Ureter (tissue), 1 donor: Measurements from ENCODE around the gene PIGV. TPM values are rescaled to one million over a fixed set of nuclear protein-coding genes. Genes with fewer than 3 reads are reported as not detected.

ENCODE experiments used
- DNase-seq: peaks from one replicate; pipeline ENCODE4 v3.0.0-alpha.2; 2020; ENCODE audit warnings: low spot score
- total RNA-seq: library from RNA; stranded (reverse); gene quantifications from one replicate; pipeline ENCODE4 v1.2.4, GENCODE V29; 2023
- donor health status: DM: yes; HTN: yes; CAD: no.

PIGV gene
- total RNA-seq = 17.0 TPM

DNA sequence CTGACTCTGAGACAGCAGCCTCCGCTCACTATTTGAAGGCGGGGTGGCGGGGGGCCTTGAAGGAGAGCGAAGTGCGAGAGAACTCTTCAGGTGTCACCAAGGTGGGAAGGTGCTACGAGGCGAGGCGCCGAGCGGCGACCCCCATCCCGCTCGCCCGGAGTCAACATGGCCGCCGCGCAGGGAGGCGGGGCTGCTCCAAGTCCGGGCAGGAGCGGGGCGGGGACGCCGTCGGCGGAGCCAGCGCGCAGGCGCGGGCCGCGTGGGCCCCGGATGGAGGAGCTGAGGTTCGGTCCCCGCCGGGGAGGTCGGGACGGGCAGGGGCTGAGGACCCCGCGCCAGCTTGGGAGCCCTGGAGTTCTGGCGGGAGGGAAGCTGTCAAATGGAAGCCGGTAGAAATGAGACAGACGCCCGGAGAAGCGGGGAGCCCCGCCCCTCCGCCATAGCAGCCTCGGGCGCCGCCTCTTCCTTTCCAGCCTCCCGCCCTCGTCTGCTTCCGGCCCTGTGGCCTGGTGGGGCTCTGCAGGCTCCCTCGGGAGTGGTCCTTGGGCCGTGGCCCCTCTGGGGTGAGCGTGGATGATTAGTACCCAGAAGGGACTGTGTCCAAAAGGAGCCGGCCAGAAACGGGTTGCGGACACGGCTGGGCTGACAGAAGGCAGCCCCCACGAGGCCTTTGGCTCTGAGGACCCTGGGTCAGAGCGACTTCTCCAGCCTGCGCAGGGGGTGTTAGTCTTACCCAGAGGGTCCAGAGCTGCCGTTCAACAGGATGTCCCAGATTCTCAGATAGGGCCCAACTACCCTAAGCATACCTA lies at the start of gene PIGV:
TSS of gene PIGV (plus strand) at position 245 of the 809 bp plus-strand sequence. CDS start 2,866 bp downstream, outside the sequence.
- DNase-seq = peak; percentile 88

DNA sequence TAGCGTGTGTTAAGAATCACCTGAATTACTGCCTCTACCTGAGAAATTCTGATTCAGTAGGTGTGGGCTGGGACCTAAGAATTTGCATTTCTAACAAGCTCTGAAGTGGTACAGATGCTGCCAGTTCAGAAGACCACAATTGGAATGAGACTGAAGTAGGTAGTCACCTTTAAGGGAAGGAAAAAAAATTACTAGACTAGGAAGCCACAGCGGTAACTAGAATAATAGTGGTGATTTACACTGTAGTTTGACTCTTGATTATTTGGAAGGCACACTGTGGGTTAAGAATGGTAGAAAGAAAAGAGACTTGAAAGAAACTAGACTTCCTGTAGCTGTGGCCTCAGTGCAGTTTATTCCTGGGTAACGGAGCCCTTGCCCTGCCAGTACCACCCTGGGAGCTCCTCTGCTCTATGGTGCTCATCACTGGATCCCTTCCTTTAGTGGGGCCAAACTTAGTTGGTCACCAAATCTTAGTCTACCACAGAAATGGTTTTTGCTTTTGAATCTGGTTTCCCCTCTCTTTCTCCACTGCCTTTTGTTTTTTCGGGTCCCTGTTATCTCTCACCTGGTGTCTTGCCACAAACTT lies 48.3 kb upstream of the PIGV start:
- DNase-seq = no peak

DNA sequence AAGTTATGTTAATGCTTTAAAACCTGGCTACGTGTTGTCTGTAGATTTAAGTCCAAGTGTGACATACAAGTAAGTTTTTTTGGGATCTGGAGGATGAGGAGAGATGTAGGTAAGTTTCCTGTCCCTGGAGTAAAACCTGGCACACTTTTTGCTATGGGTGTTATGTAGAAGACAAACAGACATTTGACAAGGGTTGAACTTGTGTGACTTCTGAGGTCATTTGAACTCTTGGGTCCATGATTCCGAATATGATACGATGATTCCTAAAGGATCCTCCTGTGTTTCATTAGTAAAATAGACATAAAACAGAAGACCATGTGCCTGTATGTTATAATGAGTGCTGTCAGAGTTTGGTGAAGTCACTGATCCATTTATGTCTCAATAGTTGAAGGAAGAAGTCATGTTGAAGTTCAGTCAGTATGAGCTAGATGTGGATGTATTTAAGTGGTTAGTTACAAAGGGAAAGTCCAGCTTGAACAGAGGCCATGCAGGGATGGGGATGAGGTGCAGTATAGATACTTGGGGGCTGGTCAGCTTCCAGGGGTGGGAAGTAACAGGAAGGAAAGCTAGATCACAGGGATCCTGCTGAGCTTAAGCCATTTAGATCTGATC lies 47.6 kb upstream of the PIGV start:
- DNase-seq = no peak

DNA sequence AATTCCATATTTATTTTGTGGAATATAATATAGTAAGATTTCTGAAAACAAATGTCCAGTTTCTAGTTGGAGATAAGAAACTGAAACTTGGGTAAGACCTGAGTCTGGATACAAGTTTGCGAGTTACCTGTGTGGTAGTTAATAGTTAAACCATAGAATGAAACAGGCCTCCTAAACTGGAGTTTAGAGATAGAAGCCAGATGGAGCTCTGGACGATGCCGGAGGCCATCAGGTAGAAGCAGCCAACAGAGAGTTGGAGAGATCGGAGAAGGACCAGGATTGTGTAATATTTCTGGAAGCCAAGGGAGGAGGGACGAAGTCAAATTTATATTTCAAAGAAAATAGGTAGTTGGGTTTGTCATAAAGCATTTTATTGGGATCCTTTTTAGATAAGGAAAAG lies 46.8 kb upstream of the PIGV start:
- DNase-seq = no peak

DNA sequence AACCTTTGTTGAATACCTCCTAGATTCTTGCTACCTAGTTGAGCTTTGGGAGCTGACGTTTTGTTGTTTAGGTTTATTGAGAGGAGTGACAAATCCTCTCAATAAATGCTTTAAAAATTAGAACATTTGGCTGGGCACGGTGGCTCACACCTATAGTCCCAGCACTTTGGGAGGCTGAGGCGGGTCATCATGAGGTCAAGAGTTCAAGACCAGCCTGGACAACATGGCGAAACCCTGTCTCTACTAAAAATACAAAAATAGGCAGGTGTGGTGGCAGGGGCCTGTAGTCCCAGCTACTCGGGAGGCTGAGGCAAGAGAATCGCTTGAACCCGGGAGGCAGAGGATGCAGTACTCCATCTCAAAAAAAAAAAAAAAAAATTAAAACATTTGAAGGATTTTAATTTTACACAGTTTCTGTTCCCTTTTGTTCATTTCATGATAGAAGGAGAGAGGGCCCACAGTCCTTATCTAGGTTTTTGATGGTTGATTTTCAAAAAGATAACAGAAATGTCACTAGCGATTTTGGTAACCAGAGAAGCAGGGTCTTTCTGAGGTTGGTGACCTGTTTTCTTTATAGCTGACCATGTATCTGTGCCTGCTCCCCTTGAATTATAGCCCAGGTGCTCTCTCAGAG lies 44.2 kb upstream of the PIGV start:
- no peak for DNase-seq

DNA sequence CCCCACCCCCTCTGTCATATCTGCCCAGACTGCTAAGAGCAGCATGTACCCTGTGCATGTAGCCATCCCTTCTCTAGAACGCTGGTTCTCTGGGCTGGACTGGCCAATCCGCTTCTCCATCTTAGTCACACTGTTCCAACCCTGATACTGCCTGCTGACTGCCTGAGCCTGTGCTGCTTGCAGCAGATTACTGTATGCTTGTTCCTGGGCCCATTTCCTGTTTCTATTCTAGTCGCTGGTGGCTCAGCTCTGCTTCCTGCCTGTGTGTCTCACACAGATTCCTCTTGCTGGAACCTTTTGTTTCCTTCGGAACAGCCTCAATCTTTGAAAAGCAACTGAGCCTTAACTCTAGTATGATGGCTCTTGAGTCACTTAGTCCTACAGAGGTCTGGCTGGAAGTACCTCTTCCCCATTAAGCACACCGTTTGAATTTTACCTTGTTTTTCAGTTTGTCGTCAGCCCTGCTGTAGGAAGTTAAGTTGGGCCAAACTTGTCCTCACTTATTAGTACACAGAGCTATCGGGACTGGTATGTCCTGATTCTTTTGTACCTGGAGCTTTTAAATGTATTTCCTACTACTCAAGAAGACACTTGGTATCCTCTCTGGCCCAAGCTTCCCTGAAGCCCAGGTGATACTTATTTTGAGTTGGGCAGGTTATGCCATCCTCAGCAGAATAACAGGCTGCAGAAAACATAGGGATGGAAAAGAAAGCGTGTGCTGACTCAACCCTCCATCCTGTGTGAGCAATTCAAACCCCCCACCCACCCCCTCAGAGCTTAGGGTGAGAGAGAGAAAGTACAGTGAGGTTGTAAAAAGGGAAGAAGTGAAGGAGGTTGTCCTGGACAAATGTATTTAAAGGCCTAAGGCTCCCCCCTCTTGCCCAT lies 43.4 kb upstream of the PIGV start:
- DNase-seq = peak; percentile 67

DNA sequence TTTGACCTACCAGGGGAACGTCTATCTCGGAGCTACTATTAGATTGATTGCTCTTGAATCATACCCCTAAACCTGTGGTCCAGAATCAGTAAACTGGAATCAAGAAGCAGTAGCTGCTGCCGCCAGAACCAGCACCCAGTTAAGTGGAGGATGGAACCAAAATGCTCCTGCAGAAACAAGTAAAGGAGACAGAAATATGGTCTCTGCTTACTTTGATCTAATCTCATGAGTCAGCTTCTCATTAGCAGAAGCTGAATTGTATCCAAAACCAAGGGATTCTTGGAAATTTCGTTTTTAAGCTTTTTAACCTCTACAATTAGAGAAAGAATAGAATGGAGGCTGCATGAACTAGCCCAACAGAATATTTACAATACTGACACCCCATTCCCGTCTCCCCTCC lies 42.6 kb upstream of the PIGV start:
- DNase-seq = no peak

DNA sequence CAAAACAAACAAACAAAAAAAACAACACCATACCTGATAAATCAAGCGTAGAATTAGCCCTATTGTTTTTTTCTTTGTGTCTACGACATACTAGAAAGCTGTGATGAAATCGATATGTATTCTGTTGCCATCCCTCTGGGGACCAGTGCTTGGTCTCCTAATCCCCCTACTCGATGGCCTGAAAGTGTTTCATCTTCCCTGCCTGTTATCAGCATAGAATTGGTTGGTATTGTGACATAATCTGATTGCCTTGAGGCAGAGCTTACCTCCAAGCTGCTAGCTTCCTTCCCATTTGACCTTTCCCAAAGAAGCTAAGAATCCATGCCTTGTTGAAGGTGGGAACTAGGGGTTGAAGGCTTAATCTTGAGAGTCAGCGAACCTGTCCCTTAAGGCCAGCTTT lies 40.7 kb upstream of the PIGV start:
- no peak for DNase-seq

DNA sequence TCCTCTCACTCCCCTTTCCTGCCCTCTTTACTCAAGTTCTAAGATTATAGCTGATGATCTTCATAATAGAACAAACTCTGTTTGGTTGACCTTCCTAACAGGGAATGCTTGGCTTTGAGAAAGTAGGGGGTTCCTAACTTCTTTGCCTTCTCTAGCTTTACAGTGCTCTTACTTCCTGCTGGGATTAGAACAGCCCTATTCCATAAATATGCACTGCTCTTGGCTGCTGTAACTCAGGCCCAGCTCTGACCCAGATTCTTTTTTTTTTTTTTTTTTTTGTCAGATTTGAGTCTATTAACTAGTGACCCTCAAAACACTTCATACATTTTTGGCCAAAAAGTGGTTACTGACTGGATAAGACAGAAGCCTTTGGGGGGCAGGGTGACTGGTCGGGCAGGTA lies 39.4 kb upstream of the PIGV start:
- no peak for DNase-seq

DNA sequence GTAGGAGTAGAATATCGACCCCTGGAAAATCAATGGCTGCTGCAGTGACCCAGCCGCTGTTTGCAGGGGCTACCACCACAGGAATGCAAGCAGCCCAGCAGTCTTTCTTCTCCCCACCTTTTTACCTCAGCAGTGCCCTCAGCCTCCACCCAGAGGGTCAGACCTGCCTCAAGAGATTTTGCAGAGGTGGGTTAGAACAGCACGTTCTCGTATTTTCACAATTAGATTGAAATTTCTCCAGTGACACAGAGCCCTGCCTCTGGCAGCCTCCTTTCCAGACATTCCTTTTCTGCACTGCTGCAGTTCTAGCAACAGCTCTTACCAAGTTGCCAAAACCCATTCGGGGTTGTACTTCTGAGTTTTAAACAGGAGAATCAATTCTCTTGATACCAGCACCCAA lies 38.3 kb upstream of the PIGV start:
- no peak for DNase-seq

DNA sequence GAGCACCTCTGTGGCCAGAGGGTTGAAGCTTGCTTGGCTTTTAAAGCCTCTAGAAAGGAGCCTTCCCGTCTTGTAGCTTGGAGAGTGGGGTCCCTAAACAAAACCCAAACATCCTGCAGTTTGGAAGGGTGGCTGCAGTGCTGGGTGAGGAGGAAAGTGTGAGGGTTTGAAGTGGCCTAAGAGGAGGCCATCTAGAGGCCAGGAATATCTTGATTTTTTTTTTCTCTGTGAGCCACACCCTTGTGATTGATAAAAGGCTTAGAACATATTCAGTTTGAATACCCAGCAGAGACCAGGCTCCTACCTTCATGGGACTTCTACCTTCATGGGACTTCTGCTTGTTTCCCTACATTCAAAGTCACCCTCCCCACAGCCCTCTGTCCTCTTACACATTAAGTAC lies 37.3 kb upstream of the PIGV start:
- DNase-seq = no peak

DNA sequence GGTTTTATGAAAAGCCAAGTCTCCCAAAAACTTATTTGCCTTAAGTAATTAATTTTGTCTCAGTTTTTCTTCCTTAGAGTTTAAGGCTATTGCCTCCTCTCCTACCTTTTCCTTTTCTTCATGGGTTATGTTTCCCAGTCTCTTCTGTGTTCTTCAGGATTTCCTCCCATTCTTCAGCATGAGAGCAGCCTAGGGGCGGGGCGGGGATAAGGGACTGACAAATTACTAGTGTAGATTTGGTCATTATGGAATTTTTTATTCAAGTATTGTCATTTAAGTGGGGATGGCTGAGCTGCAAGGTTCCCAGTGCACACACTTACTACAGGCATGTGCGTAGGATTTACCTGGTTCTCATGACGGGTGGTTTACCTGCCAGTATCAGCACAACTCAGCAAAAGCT lies 35.2 kb upstream of the PIGV start:
- DNase-seq = no peak

DNA sequence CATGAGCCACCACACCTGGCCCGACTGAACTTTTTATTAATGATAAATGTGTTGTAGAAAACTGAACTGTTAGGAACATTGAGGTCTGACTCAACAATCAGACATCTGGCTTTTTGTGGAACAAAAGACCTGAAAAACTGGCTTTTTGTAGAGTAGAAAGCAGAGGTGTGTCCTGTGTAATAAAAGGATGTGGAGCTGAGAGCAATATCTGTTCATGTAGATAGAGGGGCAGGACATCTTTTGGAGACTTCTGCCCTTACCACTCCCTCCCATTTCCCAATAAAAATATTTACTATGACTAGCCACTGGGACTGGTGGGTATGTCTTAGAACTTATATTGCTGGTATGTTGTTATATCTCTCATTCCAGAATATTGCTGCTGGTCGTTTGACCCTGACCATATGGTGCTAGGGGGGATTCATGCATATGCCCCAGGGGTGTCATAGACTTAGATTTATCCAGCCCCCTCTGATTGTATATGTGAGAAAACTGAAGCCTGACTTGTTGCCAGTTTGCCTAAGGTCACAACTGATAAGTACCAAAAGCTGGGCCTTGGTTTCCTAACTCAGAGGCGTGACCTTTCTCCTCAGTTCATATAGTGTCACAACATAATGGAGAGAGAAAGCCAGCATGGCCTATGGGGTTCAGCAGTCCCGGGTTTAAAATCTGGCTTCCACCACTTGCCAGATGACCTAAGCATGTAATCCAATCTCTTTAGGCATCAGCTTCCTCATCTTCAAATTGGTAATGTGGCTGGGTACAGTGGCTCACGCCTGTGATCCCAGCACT lies 33.5 kb upstream of the PIGV start:
- DNase-seq = no peak

DNA sequence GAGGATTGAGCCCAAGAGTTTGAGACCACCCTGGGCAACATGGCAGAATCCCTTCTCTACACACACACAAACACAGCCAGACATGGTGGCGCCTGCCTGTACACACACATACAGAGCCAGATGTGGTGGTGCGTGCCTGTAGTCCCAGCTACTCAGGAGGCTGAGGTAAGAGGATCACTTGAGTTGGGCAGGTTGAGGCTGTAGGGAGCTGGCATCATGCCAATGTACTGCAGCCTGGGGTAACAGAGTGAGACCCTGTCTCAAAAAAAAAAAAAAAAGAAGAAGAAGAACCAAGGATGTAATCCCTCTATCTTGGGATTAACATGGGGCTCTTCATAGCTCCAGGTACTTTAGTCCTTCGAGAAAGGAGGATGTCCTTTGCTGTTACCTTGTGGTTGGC lies 29.4 kb upstream of the PIGV start:
- no peak for DNase-seq

DNA sequence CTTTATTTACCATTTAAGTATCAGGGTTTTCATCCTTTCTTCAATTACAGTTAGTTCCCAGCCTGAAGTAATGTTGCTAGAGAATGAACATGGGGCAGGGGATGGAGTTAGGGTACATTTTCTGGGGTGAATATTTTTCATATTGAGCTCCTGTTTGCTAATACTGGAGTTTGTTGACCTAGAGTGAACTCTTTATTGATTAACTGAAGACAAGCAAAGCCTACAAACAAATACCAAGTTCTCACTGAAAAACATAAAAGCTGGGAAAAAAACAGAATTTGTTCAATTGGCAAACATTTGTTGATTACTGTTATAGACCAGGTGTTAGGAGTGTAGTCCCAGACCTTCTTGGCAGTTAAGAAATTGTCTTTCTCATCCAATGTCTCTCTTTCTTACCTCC lies 28.2 kb upstream of the PIGV start:
- DNase-seq = no peak

DNA sequence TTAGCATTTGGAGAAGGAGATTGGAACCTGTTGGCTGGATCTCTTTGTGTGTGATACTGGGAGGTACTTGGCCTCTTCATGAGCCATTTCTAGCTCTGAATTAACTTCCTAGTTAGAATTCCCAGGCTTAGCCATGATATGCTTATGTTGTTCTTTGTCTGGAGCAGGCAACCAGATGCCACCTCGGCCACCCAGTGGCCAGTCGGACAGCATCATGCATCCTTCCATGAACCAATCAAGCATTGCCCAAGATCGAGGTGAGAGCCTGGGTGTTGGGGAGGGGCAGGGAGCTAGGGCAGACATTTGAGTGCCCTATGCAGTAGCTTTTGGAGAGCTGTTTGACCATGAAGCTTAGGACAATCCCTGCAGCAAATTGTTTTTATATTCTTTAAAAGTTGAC lies 26.5 kb upstream of the PIGV start:
- DNase-seq = no peak

DNA sequence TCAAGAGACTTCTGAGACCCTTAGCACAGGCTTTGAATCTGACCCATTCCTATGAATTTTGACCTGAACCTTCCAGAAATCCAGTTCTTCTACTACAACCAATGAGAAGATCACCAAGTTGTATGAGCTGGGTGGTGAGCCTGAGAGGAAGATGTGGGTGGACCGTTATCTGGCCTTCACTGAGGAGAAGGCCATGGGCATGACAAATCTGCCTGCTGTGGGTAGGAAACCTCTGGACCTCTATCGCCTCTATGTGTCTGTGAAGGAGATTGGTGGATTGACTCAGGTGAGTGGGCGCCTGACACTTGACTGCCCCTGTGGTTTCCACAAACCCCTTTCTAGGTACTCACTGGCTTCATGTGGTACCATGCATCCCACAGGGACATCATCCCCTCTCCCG lies 20.0 kb upstream of the PIGV start:
- no peak for DNase-seq

DNA sequence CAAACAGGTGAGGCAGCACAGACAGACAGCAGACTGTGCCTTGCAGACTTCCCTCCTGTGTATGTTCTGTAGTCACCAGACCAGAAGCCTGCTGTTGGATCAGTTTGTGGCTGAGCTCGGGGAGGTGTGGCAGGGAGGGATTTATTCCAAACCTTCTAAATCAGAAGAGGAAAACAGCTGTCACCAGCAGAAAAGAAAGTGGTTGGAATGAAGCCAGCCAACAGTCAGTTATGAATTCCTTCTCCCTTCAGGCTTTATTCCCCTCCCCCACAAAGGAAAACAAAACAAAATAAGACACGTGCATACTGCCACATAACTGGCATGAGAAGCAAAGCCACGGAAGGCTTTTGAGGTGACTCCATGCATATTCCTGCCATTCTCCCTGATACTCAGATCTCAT lies 19.0 kb upstream of the PIGV start:
- no peak for DNase-seq

DNA sequence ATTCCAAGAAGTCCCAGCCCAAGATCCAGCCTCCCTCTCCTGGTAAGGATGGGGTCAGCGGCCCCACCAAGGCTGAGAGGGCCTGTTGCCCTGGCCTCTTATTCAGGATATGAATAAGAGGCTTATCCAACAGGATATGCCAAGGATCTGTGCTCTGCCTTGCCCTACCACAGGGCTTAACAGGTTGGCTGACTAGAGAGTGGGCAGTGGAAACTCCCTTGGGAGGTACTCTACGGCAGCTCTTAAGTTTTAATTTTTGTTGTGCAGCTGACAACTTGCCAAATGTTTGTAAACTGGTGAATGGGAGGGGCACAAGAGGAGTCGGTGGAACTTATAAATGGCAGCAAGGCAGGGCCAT lies 16.5 kb upstream of the PIGV start:
- no peak for DNase-seq

DNA sequence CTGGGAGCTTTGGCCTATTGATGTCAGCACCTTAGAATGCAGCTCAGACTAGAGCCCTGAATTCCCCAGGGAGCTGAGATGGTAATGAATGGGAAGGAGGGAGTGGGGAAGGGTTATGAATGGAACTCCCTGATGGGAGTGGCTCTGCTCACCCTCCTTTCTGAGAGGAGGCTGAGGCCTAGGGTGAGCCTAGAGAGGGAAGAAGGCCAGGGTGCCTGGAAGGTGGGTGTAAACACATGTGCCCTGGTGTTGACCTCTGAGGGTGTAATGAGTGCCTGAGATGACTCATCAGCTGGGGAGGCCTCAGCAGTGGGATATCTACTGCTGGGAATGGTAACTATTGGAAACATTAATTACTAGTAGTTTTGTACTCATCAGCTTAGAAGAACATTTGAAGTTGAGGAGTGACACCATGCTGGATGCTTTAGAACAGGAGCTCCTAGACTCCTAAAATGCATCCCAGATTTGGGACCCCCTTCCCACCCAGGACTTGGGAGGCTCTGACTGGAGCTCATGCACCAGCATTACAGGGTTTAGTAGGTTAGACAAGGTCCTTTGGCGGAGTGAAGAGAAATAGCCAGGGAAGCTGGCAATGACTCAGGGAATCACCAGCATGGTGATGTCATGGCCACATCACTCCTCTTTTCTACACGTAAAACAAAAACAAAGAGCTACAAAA lies 16.0 kb upstream of the PIGV start:
- DNase-seq = no peak

DNA sequence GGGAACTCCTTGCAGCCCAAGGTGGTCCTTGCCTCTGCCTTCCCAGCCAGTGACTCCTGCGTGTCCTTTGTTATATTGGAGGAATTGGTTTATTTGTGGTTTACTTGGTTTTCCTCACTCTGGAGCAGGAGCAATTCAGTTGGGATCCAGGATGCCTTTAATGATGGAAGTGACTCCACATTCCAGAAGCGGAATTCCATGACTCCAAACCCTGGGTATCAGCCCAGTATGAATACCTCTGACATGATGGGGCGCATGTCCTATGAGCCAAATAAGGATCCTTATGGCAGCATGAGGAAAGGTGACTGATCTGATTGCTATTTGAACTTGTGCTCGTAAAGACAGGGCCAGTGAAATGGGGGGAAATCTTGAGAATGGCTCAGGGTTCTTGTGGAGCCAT lies 15.1 kb upstream of the PIGV start:
- DNase-seq = no peak
